T1000 (cell line): ENCODE data around the gene KLK15.
"Not testable (repeated sequence)": the region's sequence is repeated elsewhere in the genome, so short reads cannot be mapped to it uniquely, and the experiment has no call there.

Experiments
- DNase-seq: peaks from one replicate; lab custom pipeline; 2025; ENCODE audit warnings: mixed read lengths; lab: John Stamatoyannopoulos, UW

The KLK15 gene

GRCh38 chr19:50796128-50796633 lies 37.2 kb downstream of the KLK15 start:
- no peak for DNase-seq

- DNase-seq, result no peak
Observed at GRCh38 chr19:50795664-50796073, 37.7 kb downstream of the KLK15 start.

GRCh38 chr19:50794876-50795663 lies 38.3 kb downstream of the KLK15 start:
- no peak for DNase-seq

- DNase-seq, result no peak
Observed at GRCh38 chr19:50794074-50794875, 39.1 kb downstream of the KLK15 start.

- DNase-seq, result no peak
Observed at GRCh38 chr19:50793558-50794065, 39.8 kb downstream of the KLK15 start.

GRCh38 chr19:50792272-50793250 lies 40.8 kb downstream of the KLK15 start:
- no peak for DNase-seq

- DNase-seq, result no peak
Observed at GRCh38 chr19:50791594-50792271, 41.6 kb downstream of the KLK15 start.

GRCh38 chr19:50790922-50791467 lies 42.4 kb downstream of the KLK15 start:
- no peak for DNase-seq

- no peak for DNase-seq
Observed at GRCh38 chr19:50790396-50790795, 43.0 kb downstream of the KLK15 start, which contains the start of gene ACP4. TSS of gene ACP4 (plus strand) at chr19:50790415. CDS start at chr19:50790415, 0 bp downstream.

GRCh38 chr19:50785329-50785728 lies 48.0 kb downstream of the KLK15 start:
- DNase-seq, result no peak

GRCh38 chr19:50784710-50785109 lies 48.7 kb downstream of the KLK15 start:
- no peak for DNase-seq

- DNase-seq, result not testable (repeated sequence)
Observed at GRCh38 chr19:50783848-50784152, 49.6 kb downstream of the KLK15 start.

- DNase-seq, result no peak
Observed at GRCh38 chr19:50780753-50781435, 52.5 kb downstream of the KLK15 start.

- DNase-seq, result no peak
Observed at GRCh38 chr19:50779504-50780457, 53.6 kb downstream of the KLK15 start.

GRCh38 chr19:50778906-50779430 lies 54.4 kb downstream of the KLK15 start:
- no peak for DNase-seq

GRCh38 chr19:50777830-50778303 lies 55.5 kb downstream of the KLK15 start:
- no peak for DNase-seq

GRCh38 chr19:50777261-50777660 lies 56.1 kb downstream of the KLK15 start:
- DNase-seq, result no peak

GRCh38 chr19:50776131-50776530 lies 57.2 kb downstream of the KLK15 start:
- DNase-seq, result no peak
